IMR-90 (cell line): ENCODE data around the gene TMEM131. TPM values are rescaled to one million over a fixed set of nuclear protein-coding genes. Genes with fewer than 3 reads are reported as not detected.
A peak's percentile ranks its signal among the peaks of the same experiment; 100 is the strongest.

Experiments used
- ATAC-seq: fragments of 200-7000 bp; cut with Tn5 transposase; 2 replicates; pipeline ENCODE4 v1.9.1; 2020; ENCODE audit warnings: low read depth, mild to moderate bottlenecking, moderate library complexity
- BruUV-seq: library from RNA; stranded (reverse); fragments of 400-500 nt; replicated peaks from 2 replicates; lab custom pipeline; 2021; lab: Mats Ljungman, UMichigan
- CTCF ChIA-PET: fragments of 300-600 bp; formaldehyde crosslinking; extraction: SDS; loops from one replicate; lab custom pipeline; 2021; ENCODE audit warnings: antibody characterized with exemption; lab: Yijun Ruan, JAX
- POLR2A ChIA-PET: fragments of 300-600 bp; sonication (Branson Sonifier 250); formaldehyde crosslinking; loops from one replicate; lab custom pipeline; 2022; ENCODE audit warnings: antibody characterized with exemption; ENCODE audit not compliant: unreplicated experiment; lab: Charles Lee
- DNase-seq: peaks from one replicate; pipeline ENCODE4 v3.0.0; 2013
- H2AFZ ChIP-seq: replicated peaks from 2 replicates; pipeline ENCODE3; 2013; ENCODE audit warnings: low read length, mild to moderate bottlenecking; ENCODE audit not compliant: poor library complexity
- H2AK5ac ChIP-seq: 2 replicates; pipeline ENCODE4 v1.6.1; 2013; ENCODE audit warnings: low read depth, low read length, inconsistent platforms
- H2AK9ac ChIP-seq: replicated peaks from 2 replicates; pipeline ENCODE3; 2013; ENCODE audit warnings: mild to moderate bottlenecking, low read depth, low read length, moderate library complexity; ENCODE audit not compliant: poor library complexity
- H2BK120ac ChIP-seq: 2 replicates; pipeline ENCODE4 v1.6.1; 2013; ENCODE audit warnings: low read depth, low read length, inconsistent platforms
- H2BK15ac ChIP-seq: 3 replicates; pipeline ENCODE4 v1.6.1; 2013; ENCODE audit warnings: low read depth, low read length, inconsistent platforms
- H2BK20ac ChIP-seq: 2 replicates; pipeline ENCODE4 v1.6.1; 2013; ENCODE audit warnings: low read depth, mild to moderate bottlenecking, inconsistent platforms, low read length, moderate library complexity
- H2BK5ac ChIP-seq: 2 replicates; pipeline ENCODE4 v1.6.1; 2013; ENCODE audit warnings: mild to moderate bottlenecking, low read depth, low read length, inconsistent platforms; ENCODE audit not compliant: poor library complexity, severe bottlenecking
- H3K14ac ChIP-seq: replicated peaks from 2 replicates; pipeline ENCODE4 v1.6.1; 2013; ENCODE audit warnings: low read depth, low read length, inconsistent platforms
- H3K18ac ChIP-seq: 2 replicates; pipeline ENCODE4 v1.6.1; 2013; ENCODE audit warnings: low read depth, low read length, control low read depth
- H3K23ac ChIP-seq: 2 replicates; pipeline ENCODE4 v1.6.1; 2013; ENCODE audit warnings: low read depth, low read length, inconsistent platforms
- H3K27ac ChIP-seq: 2 replicates; pipeline ENCODE4 v1.5.1; 2013; ENCODE audit warnings: mild to moderate bottlenecking, control low read depth, low read length; ENCODE audit not compliant: insufficient read depth
- H3K27me3 ChIP-seq: 2 replicates; pipeline ENCODE4 v1.6.1; 2013; ENCODE audit warnings: low read length; ENCODE audit not compliant: control insufficient read depth, insufficient read depth
- H3K36me3 ChIP-seq: 2 replicates; pipeline ENCODE4 v1.6.1; 2013; ENCODE audit warnings: low read length, mixed read lengths; ENCODE audit not compliant: control insufficient read depth, insufficient read depth
- H3K4ac ChIP-seq: 2 replicates; pipeline ENCODE4 v1.6.1; 2013; ENCODE audit warnings: low read depth, low read length, inconsistent platforms
- H3K4me1 ChIP-seq: 2 replicates; pipeline ENCODE4 v1.6.1; 2013; ENCODE audit warnings: low read length, mixed read lengths; ENCODE audit not compliant: control insufficient read depth, insufficient read depth
- H3K4me2 ChIP-seq: 2 replicates; pipeline ENCODE4 v1.6.1; 2013; ENCODE audit warnings: low read depth, mild to moderate bottlenecking, control low read depth, low read length, moderate library complexity
- H3K4me3 ChIP-seq: 2 replicates; pipeline ENCODE4 v1.5.1; 2013; ENCODE audit warnings: low read depth, mild to moderate bottlenecking, control low read depth, low read length, moderate library complexity; ENCODE audit not compliant: insufficient read depth
- H3K56ac ChIP-seq: 2 replicates; pipeline ENCODE4 v1.6.1; 2013; ENCODE audit warnings: low read length, inconsistent platforms; ENCODE audit not compliant: insufficient read depth; ENCODE audit errors: extremely low read depth
- H3K79me1 ChIP-seq, 2 experiments: 2 replicates each; pipeline ENCODE4 v1.6.1; 2013; ENCODE audit warnings: low read length in 2 of 2, inconsistent platforms in 1 of 2, low read depth in 1 of 2
- H3K9ac ChIP-seq: 2 replicates; pipeline ENCODE4 v1.6.1; 2013; ENCODE audit warnings: low read depth, low read length, control low read depth
- H3K9me1 ChIP-seq: 2 replicates; pipeline ENCODE4 v1.6.1; 2013; ENCODE audit warnings: low read length, inconsistent platforms; ENCODE audit not compliant: insufficient read depth
- H3K9me3 ChIP-seq: 2 replicates; pipeline ENCODE4 v1.6.1; 2013; ENCODE audit warnings: low read length; ENCODE audit not compliant: control insufficient read depth, insufficient read depth
- H4K20me1 ChIP-seq: 2 replicates; pipeline ENCODE4 v1.6.1; 2013; ENCODE audit warnings: low read length, inconsistent platforms; ENCODE audit not compliant: insufficient read depth
- H4K5ac ChIP-seq: 2 replicates; pipeline ENCODE4 v1.6.1; 2013; ENCODE audit warnings: mild to moderate bottlenecking, low read depth, low read length, control low read depth
- H4K8ac ChIP-seq, 2 experiments: 2 replicates each; pipeline ENCODE4 v1.6.1; 2013; ENCODE audit warnings: low read depth in 2 of 2, low read length in 2 of 2, control low read depth in 1 of 2, inconsistent platforms in 1 of 2
- H4K91ac ChIP-seq: 2 replicates; pipeline ENCODE4 v1.6.1; 2013; ENCODE audit warnings: low read depth, low read length, inconsistent platforms; ENCODE audit not compliant: insufficient read depth
- CTCF ChIP-seq: conservative IDR thresholded peaks from 2 replicates; pipeline ENCODE4 v1.5.1; 2012; ENCODE audit warnings: mild to moderate bottlenecking, low read depth, low read length, improper control_type of control experiment
- MAFK ChIP-seq: IDR thresholded peaks from 2 replicates; pipeline ENCODE4 v1.6.1; 2012; ENCODE audit warnings: low read depth, low read length, improper control_type of control experiment
- WGBS, 2 experiments: methylation state at CpG; one replicate each; pipeline versions ENCODE4 v1.1.5 to v1.1.7; 2013; ENCODE audit warnings: missing lambda C conversion rate in 2 of 2; ENCODE audit not compliant: insufficient read length in 1 of 2; ENCODE audit errors: extremely low coverage in 2 of 2; 5-methylcytosine and 5-hydroxymethylcytosine counted together
- dilution Hi-C: fragments of 300-500 bp; cut with HindIII; formaldehyde crosslinking; loops from one replicate; pipeline ENCODE4 v1.14.3; 2018; ENCODE audit warnings: low sequenced_read_pairs; ENCODE audit not compliant: unreplicated experiment
- in situ Hi-C: fragments of 300-500 bp; cut with MboI; formaldehyde crosslinking; loops from 3 replicates; pipeline ENCODE4 v1.14.3; 2019; ENCODE audit warnings: low sequenced_read_pairs, inconsistent platforms, mixed read lengths
- intact Hi-C: fragments of 100-400 bp; cut with micrococcal nuclease; formaldehyde crosslinking; loops from 2 replicates; pipeline ENCODE4 v1.10.0; 2022
- polyA plus RNA-seq, 3 experiments: library from polyadenylated mRNA; depleted of rRNA; stranded (reverse); fragments of >200 nt; gene quantifications; 2 replicates each; pipeline ENCODE4 v1.2.3, GENCODE V29; 2012; ENCODE audit warnings: low replicate concordance in 1 of 3
- total RNA-seq: library from RNA; depleted of rRNA; stranded (reverse); fragments of >200 nt; gene quantifications from 2 replicates; pipeline ENCODE4 v1.2.3, GENCODE V29; 2012

TMEM131 gene
- total and polyA plus RNA-seq, 2 of the 4 experiments (the other 2 are of a cell fraction), result 13.3 to 14.0 TPM

GRCh38 chr2:97869722-97870346 is 125.9 kb downstream of the TMEM131 start:
- H4K91ac ChIP-seq, result peak overlapping the region; percentile 60; the same call in 1 of the 2 replicates
- in situ Hi-C loops, result no loop called here
- DNase-seq (peak; percentile 1), ATAC-seq (no peak)
- H3K79me1 ChIP-seq, result peaks cover 12 to 30% of the 10 kb centered on the region in 2 experiments
- dilution Hi-C loops, result no loop called here
- H3K4me2 ChIP-seq, result peak overlapping the region; percentile 70
- H3K27ac ChIP-seq, result peak overlapping the region; percentile 56
- no CpG with 5 or more reads among the region's 6 CpGs for WGBS, 2 experiments
- H3K4ac ChIP-seq, result peak overlapping the region; percentile 72
- peak overlapping the region; percentile 60 for H2AFZ ChIP-seq
- no TSS peak for BruUV-seq
- intact Hi-C loops, result loop anchor here (5.0 kb wide), 2 partner anchors 67 to 82 kb away; no protein-coding TSS in a partner anchor
- peaks cover 4% of the 10 kb centered on the region; the same call in 1 of the 2 replicates for H3K9me1 ChIP-seq
- peak overlapping the region; percentile 55; the same call in 2 of the 3 replicates for H2BK15ac ChIP-seq
- peak overlapping the region; percentile 61 for H2BK120ac ChIP-seq
- H3K18ac ChIP-seq, result peak overlapping the region; percentile 74; the same call in 1 of the 2 replicates
- CTCF ChIA-PET, result interaction anchor here (1.0 to 1.5 kb wide), 2 partner anchors 31 to 63 kb away, joined by 3 read pairs; no protein-coding TSS in a partner anchor
- peak overlapping the region; percentile 53 for H2AK5ac ChIP-seq
- H3K9me3 ChIP-seq, result no peaks in the 10 kb centered on the region
- peak overlapping the region; percentile 9 to 63; a peak in 2 of 4 replicates for H4K8ac ChIP-seq
- H2BK20ac ChIP-seq, result peak overlapping the region; percentile 66
- H3K56ac ChIP-seq, result peak overlapping the region; percentile 46; the same call in 1 of the 2 replicates
- peak overlapping the region; percentile 74 for H3K14ac ChIP-seq
- H3K4me1 ChIP-seq, result peaks cover 5% of the 10 kb centered on the region
- H4K20me1 ChIP-seq, result peaks cover 6% of the 10 kb centered on the region; the same call in 1 of the 2 replicates
- H3K9ac ChIP-seq, result no peak overlapping the region; the same call in 1 of the 2 replicates
- POLR2A ChIA-PET, result no interaction called here
- peak overlapping the region; percentile 27; the same call in 1 of the 2 replicates for H4K5ac ChIP-seq
- H3K23ac ChIP-seq, result peak overlapping the region; percentile 76
- TF ChIP-seq MAFK, result peak; percentile 38; the same call in 1 of the 2 replicates
- no peak for TF ChIP-seq CTCF
- H2AK9ac ChIP-seq, result peak overlapping the region; percentile 11
- peak overlapping the region; percentile 84 for H2BK5ac ChIP-seq
- H3K36me3 ChIP-seq, result no peaks in the 10 kb centered on the region
- no peaks in the 10 kb centered on the region for H3K27me3 ChIP-seq
- no peak overlapping the region for H3K4me3 ChIP-seq
